Measurements from ENCODE around the gene SLC1A7.

GRCh38 chr1:53139951-53140361 lies 2.5 kb downstream of the SLC1A7 start:
- no peak for TF ChIP-seq GATA2 (IDR thresholded peaks at IDR 0.05; ENCODE audit: low read depth, low read length)
- TF ChIP-seq GATA3 (IDR thresholded peaks at IDR 0.05; ENCODE audit: low read depth, low read length) = no peak

Data from SH-SY5Y (cell line).